Measurements from ENCODE around the gene SLC52A3. TPM values are rescaled to one million over a fixed set of nuclear protein-coding genes. Genes with fewer than 3 reads are reported as not detected.

SLC52A3 gene
- total and polyA plus RNA-seq, 2 donors (not counting 3 experiments of a cell fraction or from before 2014, with no cell fraction given), result not detected

DNA sequence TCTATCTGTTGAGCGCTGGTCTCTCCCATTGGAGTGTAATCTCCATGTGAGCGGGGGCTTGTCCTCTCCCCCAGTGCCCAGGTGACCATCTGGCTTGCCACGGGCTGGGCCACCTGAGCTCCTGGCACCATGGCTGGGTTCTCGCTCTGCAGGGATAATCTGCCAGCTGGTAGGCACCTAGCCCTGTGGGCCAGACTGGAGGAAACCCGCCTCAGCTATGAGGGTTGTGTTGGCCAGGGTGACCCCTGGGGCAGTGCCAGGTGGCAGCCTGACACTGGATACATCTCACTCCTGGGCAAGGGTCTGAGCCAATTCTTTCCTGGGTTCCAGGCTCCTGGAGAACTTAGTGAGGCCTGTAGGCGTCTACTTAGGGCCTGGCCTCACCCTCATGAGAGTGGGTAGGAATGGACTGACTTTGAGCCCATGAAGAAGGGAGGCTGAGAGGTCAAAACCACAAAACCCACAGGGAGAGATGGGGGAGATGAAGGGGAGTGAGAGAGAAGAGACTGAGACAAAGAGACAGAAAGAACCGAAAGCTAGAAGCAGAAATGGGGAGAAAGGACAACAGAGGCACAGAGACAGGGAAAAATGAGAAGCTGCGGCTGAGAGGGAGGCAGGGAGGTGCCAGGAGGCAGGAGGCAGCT is 5.8 kb upstream of the SLC52A3 start:
- H3K4me1 ChIP-seq (ENCODE audit: control insufficient read depth, extremely low read depth, insufficient read depth, low read length), result no peaks in the 10 kb centered on the region
- dilution Hi-C loops (cut with MboI; ENCODE audit: extremely low pct_ligation_motif_present, low sequenced_read_pairs), result no loop called here
- DNase-seq (ENCODE audit: low read depth, low spot score) (no peak), FAIRE-seq (no peak)
- H4K20me1 ChIP-seq (replicated peaks; ENCODE audit: control insufficient read depth, extremely low read depth, insufficient read depth, low read length), result no peaks in the 10 kb centered on the region
- H3K27me3 ChIP-seq (ENCODE audit: control insufficient read depth in 2 of 2, insufficient read depth in 2 of 2, low read length in 2 of 2), result peaks cover 3 to 4% of the 10 kb centered on the region in 2 experiments
- H3K27ac ChIP-seq (ENCODE audit: insufficient read depth, low read depth, low read length), result no peak overlapping the region
- no peaks in the 10 kb centered on the region for H3K79me2 ChIP-seq (ENCODE audit: control insufficient read depth, insufficient read depth, low read length)
- H3K4me2 ChIP-seq (ENCODE audit: insufficient read depth, low read length), result no peak overlapping the region
- no peak for TF ChIP-seq MYC (IDR thresholded peaks at IDR 0.05; ENCODE audit: low read depth, low read length)
- no peak for TF ChIP-seq GATA2 (IDR thresholded peaks at IDR 0.05; ENCODE audit: insufficient read depth, insufficient read length, low read depth, low read length)
- TF ChIP-seq, protein P1, sequence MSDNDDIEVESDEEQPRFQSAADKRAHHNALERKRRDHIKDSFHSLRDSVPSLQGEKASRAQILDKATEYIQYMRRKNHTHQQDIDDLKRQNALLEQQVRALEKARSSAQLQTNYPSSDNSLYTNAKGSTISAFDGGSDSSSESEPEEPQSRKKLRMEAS (IDR thresholded peaks at IDR 0.05; ENCODE audit: insufficient read depth, insufficient read length), result no peak
- no peak for TF ChIP-seq FOS (IDR thresholded peaks at IDR 0.05; ENCODE audit: borderline replicate concordance, insufficient read depth, low read length)
- TF ChIP-seq, protein P2, sequence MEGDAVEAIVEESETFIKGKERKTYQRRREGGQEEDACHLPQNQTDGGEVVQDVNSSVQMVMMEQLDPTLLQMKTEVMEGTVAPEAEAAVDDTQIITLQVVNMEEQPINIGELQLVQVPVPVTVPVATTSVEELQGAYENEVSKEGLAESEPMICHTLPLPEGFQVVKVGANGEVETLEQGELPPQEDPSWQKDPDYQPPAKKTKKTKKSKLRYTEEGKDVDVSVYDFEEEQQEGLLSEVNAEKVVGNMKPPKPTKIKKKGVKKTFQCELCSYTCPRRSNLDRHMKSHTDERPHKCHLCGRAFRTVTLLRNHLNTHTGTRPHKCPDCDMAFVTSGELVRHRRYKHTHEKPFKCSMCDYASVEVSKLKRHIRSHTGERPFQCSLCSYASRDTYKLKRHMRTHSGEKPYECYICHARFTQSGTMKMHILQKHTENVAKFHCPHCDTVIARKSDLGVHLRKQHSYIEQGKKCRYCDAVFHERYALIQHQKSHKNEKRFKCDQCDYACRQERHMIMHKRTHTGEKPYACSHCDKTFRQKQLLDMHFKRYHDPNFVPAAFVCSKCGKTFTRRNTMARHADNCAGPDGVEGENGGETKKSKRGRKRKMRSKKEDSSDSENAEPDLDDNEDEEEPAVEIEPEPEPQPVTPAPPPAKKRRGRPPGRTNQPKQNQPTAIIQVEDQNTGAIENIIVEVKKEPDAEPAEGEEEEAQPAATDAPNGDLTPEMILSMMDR (IDR thresholded peaks at IDR 0.05; ENCODE audit: extremely low read depth in 1 of 2, insufficient read depth in 1 of 2, low read depth in 1 of 2, low read length in 2 of 2), result no peak
- no peak for TF ChIP-seq JUN (IDR thresholded peaks at IDR 0.05; ENCODE audit: borderline replicate concordance, insufficient read depth, insufficient read length, low read depth)
- no peak for TF ChIP-seq POLR2A (IDR thresholded peaks at IDR 0.05; ENCODE audit: low read depth, low read length)
- no peak for TF ChIP-seq EZH2 (IDR thresholded peaks at IDR 0.05; ENCODE audit: borderline replicate concordance, low read depth, low read length, severe bottlenecking)
- TF ChIP-seq POLR2AphosphoS5 (IDR thresholded peaks at IDR 0.05; ENCODE audit: insufficient read depth, low read depth, low read length), result no peak
- H3K9me1 ChIP-seq (replicated peaks; ENCODE audit: control insufficient read depth, extremely low read depth, insufficient read depth, low read length), result no peaks in the 10 kb centered on the region
- no TSS peak for BruUV-seq (replicated peaks)
- no peaks in the 10 kb centered on the region for H3K9me3 ChIP-seq (replicated peaks; ENCODE audit: control insufficient read depth, insufficient read depth, low read length)
- intact Hi-C loops (cut with micrococcal nuclease), result no loop called here
- ChIA-PET POLR2A (no interaction called here), CTCF (interaction anchor here (0.5 to 1.2 kb wide), 4 partner anchors 10 to 182 kb away, joined by 3 to 4 read pairs (median 3); no protein-coding TSS in a partner anchor)
- H3K9ac ChIP-seq (replicated peaks; ENCODE audit: extremely low read depth, insufficient read depth, low read length), result no peak overlapping the region
- H3K36me3 ChIP-seq (ENCODE audit: control insufficient read depth in 2 of 2, extremely low read depth in 1 of 2, insufficient read depth in 2 of 2, low read length in 2 of 2), result no peaks in the 10 kb centered on the region
- H2AFZ ChIP-seq (ENCODE audit: low read depth, low read length), result no peak overlapping the region
- no peak overlapping the region for H3K4me3 ChIP-seq (replicated peaks in 1 of 3; ENCODE audit: insufficient read depth in 1 of 3, low read depth in 1 of 3, low read length in 3 of 3)
